ENCODE measurements around the gene EHMT1.

DNA sequence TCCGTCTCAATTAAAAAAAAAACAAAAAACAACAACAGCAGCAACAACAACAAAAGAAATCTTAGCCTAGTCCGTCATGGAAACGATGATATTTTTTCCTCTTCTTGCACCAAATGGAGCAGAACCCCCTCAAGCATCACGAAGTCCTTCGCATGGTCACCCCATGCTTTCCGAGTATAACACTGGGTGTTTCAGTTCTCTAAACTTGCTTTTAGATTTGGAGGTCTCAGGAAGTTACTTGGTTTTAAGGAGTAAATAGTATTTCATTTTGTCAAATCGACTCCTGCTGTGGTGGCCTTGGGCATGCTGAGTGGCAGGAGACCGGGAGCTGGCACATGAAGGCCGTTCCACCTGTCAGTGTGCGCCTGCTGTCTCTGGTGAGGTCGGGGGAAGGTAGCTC, 140.3 kb downstream of the EHMT1 start:
- TF ChIP-seq ARNTL (CRISPR knock-in tag; IDR thresholded peaks at IDR 0.05; ENCODE audit: borderline replicate concordance, low read depth): no peak
- no peak for TF ChIP-seq CSRNP3 (CRISPR knock-in tag; IDR thresholded peaks at IDR 0.05)
- TF ChIP-seq ISL1 (CRISPR knock-in tag; IDR thresholded peaks at IDR 0.05): no peak
- TF ChIP-seq GLIS3 (CRISPR knock-in tag; IDR thresholded peaks at IDR 0.05): no peak
- TF ChIP-seq ZFP30 (CRISPR knock-in tag; IDR thresholded peaks at IDR 0.05): no peak
